ACHN (cell line): ENCODE results near the gene BMP6.

Source experiments
- DNase-seq: peaks from one replicate; pipeline ENCODE4 v3.0.0-alpha.2; 2015
- in situ Hi-C: cut with HindIII; loops from 2 replicates; pipeline ENCODE4 v1.10.0; 2017; ENCODE audit warnings: low sequenced_read_pairs, low pct_ligation_motif_present, low pct_unique_long_range_greater_than_20kb

The BMP6 gene

DNA sequence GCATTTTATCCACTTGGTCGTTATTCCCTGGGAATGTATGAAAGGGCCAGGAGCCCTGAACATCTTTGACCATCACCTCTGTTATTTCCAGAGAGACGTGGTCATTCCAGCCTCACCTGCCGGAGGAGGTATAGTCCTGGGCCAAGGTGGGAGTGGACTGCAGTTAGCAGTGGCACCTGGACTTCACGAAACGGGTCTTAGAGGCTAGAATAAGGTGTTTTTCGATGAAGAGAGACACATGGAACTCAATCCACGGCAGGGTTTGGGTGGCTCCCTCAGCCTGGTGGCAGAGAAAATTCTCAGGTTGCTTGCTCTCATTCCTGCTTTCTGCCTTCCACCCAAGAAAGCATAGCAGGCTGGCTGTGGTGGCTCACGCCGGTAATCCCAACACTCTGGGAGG, 48.0 kb downstream of the BMP6 start:
- in situ Hi-C loops = no loop called here
- DNase-seq = no peak

DNA sequence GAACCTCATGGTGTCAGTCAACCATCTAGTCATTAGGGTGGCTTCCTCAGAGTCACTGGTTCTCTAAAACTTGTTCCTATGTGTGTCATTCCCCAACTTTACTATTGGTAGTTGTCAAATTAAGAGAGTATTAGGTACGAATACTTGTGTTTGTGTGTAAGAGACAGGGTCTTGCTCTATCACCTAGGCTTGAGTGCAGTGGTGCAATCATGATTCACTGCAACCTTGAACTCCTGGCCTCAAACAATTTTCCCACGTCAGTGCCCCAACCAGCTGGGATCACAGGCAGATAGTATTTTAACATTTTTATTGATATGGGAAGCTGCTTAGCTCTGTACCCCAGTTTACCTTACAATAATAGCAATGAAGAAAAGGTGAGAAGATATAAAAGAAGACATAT, 50.6 kb downstream of the BMP6 start:
- no peak for DNase-seq
- in situ Hi-C loops = no loop called here

DNA sequence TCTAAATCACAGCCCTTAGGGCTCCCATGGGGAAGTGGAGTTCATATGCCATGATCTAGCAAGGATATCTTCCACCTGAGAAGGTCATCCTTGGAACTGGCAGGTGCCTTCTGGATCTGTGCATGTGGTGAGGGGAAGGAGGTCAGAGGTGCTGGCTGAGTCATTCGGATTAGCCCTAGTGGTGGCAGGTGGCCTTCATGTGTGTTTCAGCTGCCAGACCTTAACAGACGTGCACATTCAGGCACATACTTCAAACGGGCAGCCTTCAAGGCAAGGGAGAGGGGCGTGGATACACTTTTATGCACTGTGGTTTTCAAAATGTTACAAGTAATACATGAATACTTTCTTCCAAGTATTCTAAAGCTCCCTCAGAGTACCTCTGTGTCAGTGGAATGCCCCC, 51.2 kb downstream of the BMP6 start:
- in situ Hi-C loops = no loop called here
- DNase-seq = no peak

DNA sequence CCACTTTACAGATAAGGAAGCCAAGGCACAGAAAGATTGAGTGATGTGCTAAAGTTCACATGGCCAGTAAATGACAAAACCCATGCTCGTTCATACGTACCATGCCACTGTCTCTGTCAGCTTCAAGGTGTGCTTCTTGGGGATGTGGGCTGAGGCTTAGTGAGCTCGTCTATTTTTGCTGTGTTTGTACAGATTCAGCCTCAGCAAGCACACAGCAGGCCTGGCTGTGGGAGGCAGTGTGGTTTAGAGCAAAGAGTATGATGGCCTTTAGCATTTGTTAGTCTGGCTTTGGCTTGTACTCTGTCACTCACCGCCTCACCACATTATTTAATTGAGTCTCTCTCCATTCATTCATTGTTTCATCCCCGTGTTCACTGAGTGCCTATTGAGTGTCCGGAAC, 55.3 kb downstream of the BMP6 start:
- no peak for DNase-seq
- in situ Hi-C loops = no loop called here

DNA sequence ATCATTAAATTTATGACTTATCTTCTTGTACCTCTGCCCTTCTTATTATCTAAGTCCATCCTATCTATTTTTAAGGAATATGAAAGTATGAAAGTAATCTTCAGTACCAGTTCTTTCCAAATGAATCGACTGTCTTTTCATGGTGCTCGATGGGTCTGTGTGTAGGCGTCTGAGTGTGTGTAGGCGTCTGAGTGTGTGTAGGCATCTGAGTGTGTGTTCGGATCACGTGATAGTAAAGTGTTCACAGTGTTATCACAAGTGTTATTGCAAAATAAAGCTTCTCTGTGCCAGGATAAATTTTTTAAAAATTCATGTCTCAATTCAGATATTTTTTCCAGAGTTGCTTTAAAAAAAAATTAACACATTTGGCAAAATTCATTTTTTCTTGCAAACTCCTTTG, 58.3 kb downstream of the BMP6 start:
- DNase-seq = no peak
- in situ Hi-C loops = no loop called here

DNA sequence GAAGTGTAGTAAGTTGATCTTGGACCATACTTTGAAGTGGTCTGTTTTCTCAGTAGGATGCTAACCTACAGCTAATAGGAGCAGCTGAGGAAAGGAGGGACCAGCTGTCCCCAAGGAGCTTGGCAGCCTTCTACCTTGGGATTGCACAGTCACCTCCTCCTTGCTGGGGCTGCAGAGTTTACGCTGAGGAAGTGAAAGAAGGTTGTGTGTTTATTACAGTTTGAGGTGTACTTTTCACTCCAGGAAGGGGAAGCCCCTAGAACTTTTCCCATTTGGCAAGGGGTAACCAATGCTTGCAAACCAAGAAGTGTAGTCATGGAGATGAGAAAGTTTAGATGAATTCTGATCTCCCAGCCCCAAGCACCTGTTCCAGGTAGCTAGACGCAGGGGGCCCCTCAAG, 58.8 kb downstream of the BMP6 start:
- no peak for DNase-seq
- in situ Hi-C loops = no loop called here

DNA sequence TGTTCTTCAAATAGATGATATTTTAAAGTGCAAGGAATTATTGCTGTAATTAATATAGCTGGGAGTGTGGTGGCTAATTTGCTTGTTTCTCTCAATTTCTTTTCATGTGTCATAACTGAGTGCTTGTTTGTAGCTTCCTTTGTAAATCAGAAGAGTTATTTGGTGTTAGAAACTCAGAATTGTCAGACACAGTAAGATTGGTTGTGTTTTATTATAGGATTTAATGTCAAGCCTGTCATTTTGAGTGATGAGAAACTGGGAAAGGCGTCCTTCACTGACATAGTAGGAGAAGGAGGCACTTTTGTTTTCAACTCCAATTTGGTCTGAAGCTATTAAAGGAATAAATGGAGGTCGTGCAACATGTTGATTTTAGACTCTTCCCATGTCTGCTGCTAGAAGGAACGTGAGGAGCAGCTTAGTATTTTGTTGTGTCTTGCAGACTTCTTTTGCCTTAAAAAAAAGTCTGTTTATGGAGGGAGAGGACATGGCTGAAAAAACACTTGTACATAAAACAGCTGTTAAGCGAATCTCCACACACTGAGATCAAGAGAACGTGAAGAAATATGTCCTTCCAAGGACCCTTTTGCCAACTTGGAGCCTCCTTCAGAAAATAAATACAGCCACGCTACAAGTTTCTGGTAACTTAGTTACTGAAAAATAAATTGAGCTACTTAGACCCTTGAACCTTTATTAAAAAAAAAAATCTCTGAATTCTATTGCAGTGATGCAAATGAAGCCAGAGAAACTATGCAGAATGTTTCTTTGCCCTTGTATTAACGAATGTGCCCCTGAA, 59.5 kb downstream of the BMP6 start:
- in situ Hi-C loops = no loop called here
- no peak for DNase-seq

DNA sequence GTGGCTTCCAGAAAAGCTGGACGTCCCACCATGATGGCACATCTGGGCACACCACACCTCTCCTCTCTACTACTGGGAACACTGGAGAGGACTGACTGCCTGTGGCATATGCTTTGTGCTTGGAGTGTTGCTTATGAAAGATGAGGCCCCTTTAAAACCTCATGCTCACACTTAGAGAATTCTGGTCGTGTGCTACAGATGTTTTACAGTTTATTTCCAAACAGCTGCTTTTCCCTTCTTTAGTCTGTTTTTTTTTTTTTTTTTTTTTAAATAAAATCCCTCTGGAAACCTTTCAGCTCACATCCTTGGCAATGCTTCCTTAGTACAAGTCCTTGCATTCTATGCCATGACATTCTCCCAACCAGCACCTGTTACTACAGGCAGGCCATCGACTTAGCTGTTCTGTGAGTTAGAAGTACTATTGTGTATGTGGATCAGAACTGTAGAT, 60.3 kb downstream of the BMP6 start:
- DNase-seq = no peak
- in situ Hi-C loops = no loop called here

DNA sequence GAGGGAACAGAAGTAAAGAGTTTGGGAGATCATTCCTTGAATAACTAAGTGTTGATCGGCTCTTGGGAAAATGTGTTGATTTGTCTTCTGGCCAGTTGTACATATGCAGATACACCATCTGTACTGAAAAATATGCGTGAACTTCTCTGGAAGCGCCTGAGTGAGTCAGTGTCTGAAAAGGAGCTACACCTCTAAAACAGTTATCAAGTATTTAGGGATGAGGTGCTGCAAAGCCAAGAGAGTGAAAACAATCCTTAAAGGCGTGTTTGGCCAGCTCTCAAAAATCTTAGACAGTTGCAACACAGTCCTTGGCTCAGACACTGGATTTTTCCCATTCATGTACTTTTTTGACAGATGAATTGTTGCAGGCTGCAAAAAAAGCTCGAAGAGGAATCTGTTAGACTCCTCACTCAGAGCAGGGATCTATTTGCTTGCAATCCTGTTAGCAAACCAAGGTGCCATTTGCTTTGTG, 61.3 kb downstream of the BMP6 start:
- in situ Hi-C loops = no loop called here
- DNase-seq = no peak

DNA sequence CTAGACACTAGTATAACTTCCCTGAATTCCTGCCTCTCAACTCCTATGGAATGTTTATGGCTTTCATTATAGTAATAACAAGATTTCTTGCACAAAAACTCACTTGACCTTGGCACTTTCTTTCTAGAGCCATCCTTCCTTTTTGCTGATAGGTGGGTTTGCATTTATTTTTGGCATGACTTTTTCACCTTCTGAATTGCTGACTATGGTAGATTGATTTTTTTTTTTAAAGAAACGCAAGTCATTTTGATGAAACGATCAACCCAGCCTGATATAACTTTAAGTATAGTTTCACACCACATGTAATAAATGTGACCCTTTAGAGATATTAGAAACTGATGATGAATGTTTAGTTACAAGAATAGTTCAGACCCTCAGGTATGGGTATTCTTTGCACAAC, 61.8 kb downstream of the BMP6 start:
- in situ Hi-C loops = no loop called here

DNA sequence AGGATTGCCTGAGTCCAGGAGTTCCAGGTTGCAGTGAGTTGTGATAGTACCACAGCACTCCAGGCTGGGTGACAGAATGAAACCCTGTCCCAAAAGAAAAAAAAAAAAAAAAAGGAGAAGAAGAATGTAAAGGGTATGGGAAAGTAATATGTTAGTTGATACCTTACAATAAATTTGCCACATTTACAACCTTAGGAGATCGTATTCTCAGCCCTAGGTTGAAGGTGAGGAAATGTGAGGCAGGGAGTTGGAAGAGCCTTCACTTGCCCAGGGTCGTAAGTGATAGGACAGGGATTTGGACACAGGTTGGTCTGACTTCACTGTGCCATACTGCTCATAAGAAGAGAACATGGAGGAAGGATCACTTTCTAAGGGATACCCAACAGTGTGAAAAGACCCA, 68.6 kb downstream of the BMP6 start:
- no peak for DNase-seq
- in situ Hi-C loops = no loop called here

More for the DNA sequence above, 61.8 kb downstream of the BMP6 start:
- DNase-seq = no peak

DNA sequence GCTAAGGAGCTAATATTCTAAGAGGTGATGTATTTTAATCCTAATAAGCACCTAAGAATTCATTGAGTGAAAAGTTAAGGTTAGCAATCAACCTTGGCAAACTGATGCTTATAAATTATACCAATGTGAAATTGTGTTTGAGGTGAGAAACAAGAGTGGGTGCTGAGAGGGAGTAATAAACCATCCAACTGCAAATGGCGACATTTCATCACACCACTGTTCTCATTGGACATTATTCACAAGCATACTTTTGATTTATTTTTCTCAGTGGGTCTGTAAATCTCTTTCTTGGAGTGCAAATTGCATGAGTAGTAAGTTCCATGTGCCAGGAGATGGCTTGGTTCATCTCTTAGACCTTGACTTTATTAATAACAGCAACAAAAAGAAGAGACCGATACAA, 71.5 kb downstream of the BMP6 start:
- in situ Hi-C loops = no loop called here
- no peak for DNase-seq

DNA sequence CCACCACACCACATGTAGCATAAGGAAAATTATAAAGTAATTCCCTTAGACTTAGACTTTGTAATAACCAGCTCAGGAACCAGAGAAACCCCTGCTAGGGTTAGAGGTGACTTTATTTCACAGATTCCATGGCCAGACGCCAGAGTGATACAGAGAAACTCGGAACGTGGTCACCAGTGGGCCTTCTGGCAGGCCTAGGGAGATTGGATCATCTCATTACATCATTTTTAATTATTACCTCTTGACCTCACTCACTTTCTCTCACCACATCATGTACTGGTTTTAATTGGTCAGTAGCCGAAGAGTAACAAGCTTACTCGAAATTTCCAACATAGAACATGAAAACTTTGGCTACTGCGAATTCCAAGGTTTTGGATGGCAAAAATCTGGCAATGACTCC, 72.9 kb downstream of the BMP6 start:
- in situ Hi-C loops = no loop called here
- DNase-seq = no peak

DNA sequence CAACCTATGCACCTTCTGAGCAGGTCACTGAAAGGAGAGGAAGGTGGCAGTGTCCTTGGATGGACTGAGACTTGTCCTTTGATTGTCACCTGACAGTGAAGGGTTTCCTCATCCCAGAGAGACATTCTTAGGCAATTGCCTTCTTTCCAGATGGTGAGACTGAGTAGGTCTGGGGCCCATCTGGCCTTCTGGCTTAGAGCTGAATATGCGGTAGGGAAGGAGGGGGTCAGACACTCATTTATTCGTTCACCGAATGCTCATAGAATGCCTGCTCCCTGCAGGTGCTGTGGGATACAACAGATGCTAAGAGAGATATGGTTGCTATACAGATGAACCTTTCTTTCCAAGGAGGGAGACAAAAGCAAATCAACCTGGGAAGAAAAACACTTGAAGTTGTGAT, 76.8 kb downstream of the BMP6 start:
- DNase-seq = no peak
- in situ Hi-C loops = no loop called here

DNA sequence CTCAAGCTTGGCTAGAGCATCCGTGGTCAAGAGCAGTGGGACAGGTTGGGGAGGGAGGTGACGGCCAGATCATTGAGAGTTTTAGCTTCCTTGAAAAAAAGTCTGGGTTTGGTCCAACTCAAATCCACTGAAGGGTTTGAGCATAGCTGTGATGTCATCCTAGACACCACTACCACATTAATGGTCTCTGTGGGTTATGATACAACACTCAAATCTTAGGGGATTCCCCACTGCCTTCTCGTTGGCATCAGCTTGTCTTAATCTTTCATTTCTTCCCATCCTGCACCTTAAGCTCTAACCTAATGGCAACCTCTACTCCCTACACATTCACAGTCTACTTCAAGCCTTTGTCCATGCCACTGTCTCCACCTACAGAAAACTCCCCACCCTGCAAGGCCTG, 77.3 kb downstream of the BMP6 start:
- DNase-seq = no peak
- in situ Hi-C loops = no loop called here

DNA sequence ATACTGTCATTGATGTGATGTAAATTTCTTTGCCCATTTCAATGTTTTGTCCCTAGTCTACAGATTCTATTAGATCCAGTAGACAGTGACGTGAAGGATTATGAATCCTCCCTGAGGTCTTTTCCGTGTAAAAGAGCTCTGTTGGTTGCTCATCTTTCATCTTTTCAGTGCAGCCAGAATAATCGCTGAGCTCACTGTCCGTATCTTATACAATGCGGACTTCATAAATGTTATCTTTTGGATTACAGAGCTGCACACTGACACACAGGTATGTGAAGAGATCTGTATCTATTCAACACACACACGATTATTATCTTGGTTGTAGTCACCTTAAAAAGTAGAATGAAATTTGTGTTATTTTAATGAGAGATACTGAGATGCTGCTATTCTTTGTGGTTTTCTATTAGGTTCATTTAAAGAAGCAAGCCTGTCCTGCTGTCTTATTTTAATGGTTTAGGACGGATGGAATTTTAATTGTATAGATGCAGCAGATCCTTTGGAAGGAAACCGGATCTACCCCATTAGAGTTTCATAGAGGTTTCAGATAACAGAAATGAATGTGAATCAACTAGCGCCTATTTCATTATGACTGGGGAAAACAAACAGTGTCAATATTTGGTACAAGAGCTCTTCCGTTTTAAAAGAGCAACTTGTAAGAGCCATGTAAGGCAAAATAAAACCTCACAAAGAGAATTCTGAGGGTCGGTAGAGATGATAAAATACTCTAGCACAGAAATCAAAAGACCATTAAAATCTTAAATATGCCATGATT, 79.4 kb downstream of the BMP6 start:
- no peak for DNase-seq
- in situ Hi-C loops = no loop called here

DNA sequence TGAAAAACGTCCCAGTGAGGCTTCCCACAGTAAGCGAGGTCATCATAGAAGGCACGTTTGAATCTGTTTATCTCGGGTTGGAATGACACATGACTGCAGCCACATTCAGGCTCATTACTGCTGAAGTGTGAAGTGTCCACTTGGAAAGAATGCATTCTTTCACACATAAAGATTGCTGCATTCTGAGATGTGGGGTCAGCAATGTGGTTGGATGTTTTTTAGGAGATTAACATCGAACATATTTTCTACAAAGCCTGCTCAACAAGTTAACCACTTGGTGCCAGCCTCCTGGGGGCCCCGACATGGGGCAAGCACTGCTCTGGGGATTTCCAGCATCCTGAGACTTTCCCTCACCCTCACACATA, 79.9 kb downstream of the BMP6 start:
- in situ Hi-C loops = no loop called here
- no peak for DNase-seq

DNA sequence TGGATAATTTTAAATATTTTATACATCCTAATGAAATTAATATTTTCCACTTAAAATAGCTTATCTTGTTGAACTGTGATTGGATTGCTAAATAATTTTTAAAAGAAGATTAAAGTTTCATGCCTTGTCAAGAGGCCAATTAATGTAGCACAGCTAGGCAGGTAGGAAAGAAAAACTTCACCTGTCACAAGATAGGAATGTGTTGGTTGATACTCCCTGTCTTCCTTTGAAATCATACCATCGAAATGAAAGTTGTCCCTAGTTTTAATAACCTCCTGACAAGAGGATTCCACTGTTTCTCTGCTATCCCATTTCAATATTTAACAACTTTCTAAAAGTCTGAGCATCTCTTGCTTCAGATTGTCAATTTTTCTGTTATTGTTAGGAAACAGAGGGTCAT, 80.8 kb downstream of the BMP6 start:
- DNase-seq = no peak
- in situ Hi-C loops = no loop called here

DNA sequence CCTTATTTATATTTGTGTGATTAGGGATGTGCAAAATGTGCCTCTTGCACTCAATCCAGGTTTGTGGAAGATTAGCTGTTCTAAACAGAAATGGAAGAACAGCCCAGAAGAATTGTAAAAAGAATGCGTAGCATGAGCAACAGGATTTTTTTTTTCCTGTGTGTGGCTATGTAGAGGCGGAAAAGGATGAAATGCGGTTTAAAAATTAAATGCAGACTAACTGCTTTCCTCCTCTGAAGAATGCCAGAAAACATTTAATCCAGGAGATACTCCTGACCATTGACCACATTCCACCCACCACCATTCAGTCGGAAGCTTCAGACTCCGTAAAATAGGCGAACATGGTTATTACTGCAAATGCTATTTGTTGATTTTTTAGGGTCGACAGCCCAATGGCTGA, 83.4 kb downstream of the BMP6 start:
- in situ Hi-C loops = no loop called here

DNA sequence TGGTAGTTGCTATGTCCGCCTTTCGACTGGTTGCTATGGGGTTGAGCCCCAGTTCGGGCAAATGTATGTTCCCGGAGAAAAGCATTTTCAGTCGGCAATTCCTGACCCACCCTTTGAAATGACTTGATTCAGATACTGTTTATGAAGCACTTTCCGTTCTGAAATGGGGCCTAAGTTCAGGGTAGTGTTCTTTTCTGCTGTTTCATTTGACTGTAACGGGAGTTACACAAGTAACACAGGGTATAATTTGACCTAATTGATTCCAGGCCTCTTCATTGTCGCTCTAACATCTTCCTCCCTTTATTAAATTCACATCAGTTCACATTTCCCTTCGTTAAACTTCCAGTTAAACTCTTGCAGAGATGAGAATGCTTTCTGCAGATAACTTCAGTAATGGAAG, 85.5 kb downstream of the BMP6 start:
- in situ Hi-C loops = no loop called here
- no peak for DNase-seq

More for the DNA sequence above, 83.4 kb downstream of the BMP6 start:
- no peak for DNase-seq
